HEK293 (cell line): ENCODE data around the gene SLC19A1.

Experiments used
- CTCF ChIA-PET: fragments of 350-600 bp; formaldehyde crosslinking; extraction: SDS; loops from one replicate; lab custom pipeline; 2021; ENCODE audit warnings: antibody characterized with exemption; lab: Yijun Ruan, JAX
- POLR2A ChIA-PET: fragments of 300-600 bp; formaldehyde crosslinking; extraction: SDS; loops from one replicate; lab custom pipeline; 2020; ENCODE audit warnings: antibody characterized with exemption, inconsistent platforms; lab: Yijun Ruan, JAX
- H3K27ac ChIP-seq: fragments of 200-500 bp; sonication (Bioruptor generic); 2 replicates; pipeline ENCODE4 v1.5.1; 2014; ENCODE audit warnings: low read depth, low read length, control low read depth, inconsistent platforms; ENCODE audit errors: extremely low read depth
- H3K36me3 ChIP-seq, 2 experiments: fragments of 200-500 bp in 1 of 2; sonication (Bioruptor generic) in 1 of 2; 1 replicate in 1 of 2; 2 replicates in 1 of 2; pipeline ENCODE4 v1.5.1; 2014 to 2017; ENCODE audit warnings: inconsistent platforms in 2 of 2, low read length in 2 of 2; ENCODE audit not compliant: control insufficient read depth in 2 of 2, insufficient read depth in 1 of 2
- H3K4me1 ChIP-seq: fragments of 200-500 bp; sonication (Bioruptor generic); 2 replicates; pipeline ENCODE4 v1.5.1; 2014; ENCODE audit warnings: mild to moderate bottlenecking, low read length, inconsistent platforms; ENCODE audit not compliant: control insufficient read depth, insufficient read depth
- H3K4me3 ChIP-seq: 2 replicates; pipeline ENCODE4 v1.5.1; 2011; ENCODE audit warnings: low read depth, mild to moderate bottlenecking, control low read depth, low read length, moderate library complexity
- H3K9me3 ChIP-seq: fragments of 200-500 bp; sonication (Bioruptor generic); 2 replicates; pipeline ENCODE4 v1.5.1; 2014; ENCODE audit warnings: low read depth, low read length, inconsistent platforms; ENCODE audit not compliant: control insufficient read depth, insufficient read depth
- EGR2 ChIP-seq: fragments of 450-650 bp; formaldehyde crosslinking; IDR thresholded peaks from 2 replicates; pipeline ENCODE4 v1.5.1; 2016; ENCODE audit warnings: low read depth, missing biosample characterization, missing genetic modification characterization
- FEZF1 ChIP-seq: fragments of 450-650 bp; formaldehyde crosslinking; IDR thresholded peaks from 2 replicates; pipeline ENCODE4 v1.5.1; 2016; ENCODE audit warnings: missing biosample characterization, missing genetic modification characterization
- GLI2 ChIP-seq: fragments of 450-650 bp; formaldehyde crosslinking; IDR thresholded peaks from 2 replicates; pipeline ENCODE4; 2017; ENCODE audit warnings: missing biosample characterization, missing genetic modification characterization, low read depth, borderline replicate concordance
- OVOL3 ChIP-seq: fragments of 450-650 bp; formaldehyde crosslinking; IDR thresholded peaks from 2 replicates; pipeline ENCODE4 v1.5.1; 2016; ENCODE audit warnings: missing biosample characterization, missing genetic modification characterization
- YY2 ChIP-seq: fragments of 450-650 bp; formaldehyde crosslinking; IDR thresholded peaks from 2 replicates; pipeline ENCODE4 v1.5.1; 2016; ENCODE audit warnings: missing biosample characterization, missing genetic modification characterization
- ZBTB20 ChIP-seq: fragments of 450-650 bp; formaldehyde crosslinking; IDR thresholded peaks from 2 replicates; pipeline ENCODE4 v1.5.1; 2016; ENCODE audit warnings: missing biosample characterization, missing genetic modification characterization
- ZIC2 ChIP-seq: fragments of 450-650 bp; formaldehyde crosslinking; IDR thresholded peaks from 2 replicates; pipeline ENCODE4 v1.5.1; 2016; ENCODE audit warnings: missing biosample characterization, missing genetic modification characterization
- ZNF133 ChIP-seq: fragments of 450-650 bp; formaldehyde crosslinking; IDR thresholded peaks from 2 replicates; pipeline ENCODE4 v1.5.1; 2016; ENCODE audit warnings: missing biosample characterization, missing genetic modification characterization
- ZNF521 ChIP-seq: fragments of 450-650 bp; formaldehyde crosslinking; IDR thresholded peaks from 2 replicates; pipeline ENCODE4 v1.5.1; 2017; ENCODE audit warnings: missing biosample characterization, mild to moderate bottlenecking, missing genetic modification characterization
- ZNF560 ChIP-seq: fragments of 450-650 bp; formaldehyde crosslinking; IDR thresholded peaks from 2 replicates; pipeline ENCODE4 v1.5.1; 2017; ENCODE audit warnings: missing biosample characterization, missing genetic modification characterization, borderline replicate concordance
- ZNF777 ChIP-seq: fragments of 450-650 bp; formaldehyde crosslinking; IDR thresholded peaks from 2 replicates; pipeline ENCODE4 v1.5.1; 2017; ENCODE audit warnings: missing biosample characterization, missing genetic modification characterization, borderline replicate concordance
- ZNF785 ChIP-seq: fragments of 450-650 bp; formaldehyde crosslinking; IDR thresholded peaks from 2 replicates; pipeline ENCODE4 v1.5.1; 2016; ENCODE audit warnings: missing biosample characterization, missing genetic modification characterization
- TF ChIP-seq, protein P1 (sequence below): fragments of 450-650 bp; formaldehyde crosslinking; IDR thresholded peaks from 2 replicates; pipeline ENCODE4 v1.5.1; 2017; ENCODE audit warnings: missing biosample characterization, missing genetic modification characterization
- TF ChIP-seq, protein P2 (sequence below): fragments of 450-650 bp; formaldehyde crosslinking; IDR thresholded peaks from 2 replicates; pipeline ENCODE4 v1.5.1; 2016; ENCODE audit warnings: missing biosample characterization, missing genetic modification characterization
- TF ChIP-seq, protein P3 (sequence below): fragments of 450-650 bp; formaldehyde crosslinking; IDR thresholded peaks from 2 replicates; pipeline ENCODE4 v1.5.1; 2016; ENCODE audit warnings: missing biosample characterization, missing genetic modification characterization

Gene SLC19A1

DNA sequence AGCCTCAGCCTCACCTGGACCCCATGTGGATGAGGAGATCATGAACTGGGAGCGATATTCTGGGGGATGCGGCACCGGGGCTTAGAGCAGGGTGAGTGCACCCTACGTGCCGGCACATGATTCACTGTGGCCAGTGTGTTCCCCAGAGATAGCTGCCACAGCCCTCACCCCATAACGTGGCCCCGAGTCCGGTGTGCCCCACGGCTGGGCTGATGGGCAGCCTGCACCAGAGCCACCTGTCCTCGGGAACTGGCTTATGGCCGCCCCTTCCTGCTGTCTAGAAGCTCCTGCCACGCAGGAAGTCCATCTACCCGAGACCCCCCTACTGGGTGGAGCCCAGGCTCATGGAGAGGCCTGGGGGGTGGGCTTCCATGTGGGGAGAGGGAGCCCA, 39.1 kb upstream of the SLC19A1 start (continued):
- TF ChIP-seq, protein P1, sequence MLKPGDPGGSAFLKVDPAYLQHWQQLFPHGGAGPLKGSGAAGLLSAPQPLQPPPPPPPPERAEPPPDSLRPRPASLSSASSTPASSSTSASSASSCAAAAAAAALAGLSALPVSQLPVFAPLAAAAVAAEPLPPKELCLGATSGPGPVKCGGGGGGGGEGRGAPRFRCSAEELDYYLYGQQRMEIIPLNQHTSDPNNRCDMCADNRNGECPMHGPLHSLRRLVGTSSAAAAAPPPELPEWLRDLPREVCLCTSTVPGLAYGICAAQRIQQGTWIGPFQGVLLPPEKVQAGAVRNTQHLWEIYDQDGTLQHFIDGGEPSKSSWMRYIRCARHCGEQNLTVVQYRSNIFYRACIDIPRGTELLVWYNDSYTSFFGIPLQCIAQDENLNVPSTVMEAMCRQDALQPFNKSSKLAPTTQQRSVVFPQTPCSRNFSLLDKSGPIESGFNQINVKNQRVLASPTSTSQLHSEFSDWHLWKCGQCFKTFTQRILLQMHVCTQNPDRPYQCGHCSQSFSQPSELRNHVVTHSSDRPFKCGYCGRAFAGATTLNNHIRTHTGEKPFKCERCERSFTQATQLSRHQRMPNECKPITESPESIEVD (tag by site-specific recombination) = no peak
- no peak for TF ChIP-seq ZBTB20 (tag by site-specific recombination)
- TF ChIP-seq ZNF777 (tag by site-specific recombination) = no peak
- TF ChIP-seq, all 188 proteins: peak for 0

DNA sequence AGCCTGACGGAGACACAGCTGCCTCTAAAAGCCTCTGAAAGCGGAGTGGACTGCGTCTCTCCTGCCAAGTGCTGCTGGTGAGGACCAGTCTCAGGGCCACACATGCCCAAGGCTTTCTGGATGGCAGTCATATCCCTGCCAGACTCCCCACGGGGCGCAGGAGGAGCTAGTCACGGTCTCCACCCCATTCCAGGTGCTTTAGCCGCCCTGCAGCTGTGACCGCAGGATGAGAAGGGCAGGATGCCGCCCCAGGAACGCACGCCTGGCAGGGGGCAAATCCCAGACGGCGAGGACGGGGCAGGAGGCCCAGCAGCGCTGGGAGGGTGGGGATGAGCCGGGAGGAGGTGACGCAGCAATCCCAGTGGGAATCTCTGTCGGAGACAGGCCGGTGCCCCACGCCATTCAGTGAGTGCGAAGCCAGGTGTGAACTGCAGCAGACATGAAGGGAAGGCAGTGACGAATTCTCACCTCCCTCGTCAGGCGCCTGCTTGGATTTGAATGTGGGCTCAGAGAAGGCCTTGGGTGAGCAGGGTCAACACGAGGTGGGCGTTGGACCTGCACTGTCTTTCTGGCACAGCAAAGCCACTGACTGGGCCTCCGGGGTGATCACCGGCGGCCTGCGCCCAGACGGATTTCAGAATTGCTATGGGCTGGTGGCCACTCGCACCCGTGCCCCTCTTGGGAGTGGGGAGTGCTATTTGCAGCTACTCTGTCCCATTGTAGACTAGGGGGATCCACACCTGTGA, 38.5 kb upstream of the SLC19A1 start:
- H3K4me3 ChIP-seq = no peak overlapping the region
- H3K36me3 ChIP-seq = no peaks in the 10 kb centered on the region
- H3K27ac ChIP-seq = no peak overlapping the region
- H3K4me1 ChIP-seq = no peaks in the 10 kb centered on the region
- no peaks in the 10 kb centered on the region for H3K9me3 ChIP-seq
- TF ChIP-seq ZNF521 (no peak), ZBTB20 (tag by site-specific recombination) (no peak), ZNF785 (tag by site-specific recombination) (no peak), EGR2 (tag by site-specific recombination) (no peak), FEZF1 (no peak), ZNF560 (tag by site-specific recombination) (no peak), YY2 (tag by site-specific recombination) (no peak), ZNF133 (tag by site-specific recombination) (no peak), ZIC2 (tag by site-specific recombination) (peak; percentile 84), GLI2 (tag by site-specific recombination) (no peak)
- TF ChIP-seq, protein P2, sequence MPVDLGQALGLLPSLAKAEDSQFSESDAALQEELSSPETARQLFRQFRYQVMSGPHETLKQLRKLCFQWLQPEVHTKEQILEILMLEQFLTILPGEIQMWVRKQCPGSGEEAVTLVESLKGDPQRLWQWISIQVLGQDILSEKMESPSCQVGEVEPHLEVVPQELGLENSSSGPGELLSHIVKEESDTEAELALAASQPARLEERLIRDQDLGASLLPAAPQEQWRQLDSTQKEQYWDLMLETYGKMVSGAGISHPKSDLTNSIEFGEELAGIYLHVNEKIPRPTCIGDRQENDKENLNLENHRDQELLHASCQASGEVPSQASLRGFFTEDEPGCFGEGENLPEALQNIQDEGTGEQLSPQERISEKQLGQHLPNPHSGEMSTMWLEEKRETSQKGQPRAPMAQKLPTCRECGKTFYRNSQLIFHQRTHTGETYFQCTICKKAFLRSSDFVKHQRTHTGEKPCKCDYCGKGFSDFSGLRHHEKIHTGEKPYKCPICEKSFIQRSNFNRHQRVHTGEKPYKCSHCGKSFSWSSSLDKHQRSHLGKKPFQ (tag by site-specific recombination) = peak; percentile 67
- TF ChIP-seq, protein P3, sequence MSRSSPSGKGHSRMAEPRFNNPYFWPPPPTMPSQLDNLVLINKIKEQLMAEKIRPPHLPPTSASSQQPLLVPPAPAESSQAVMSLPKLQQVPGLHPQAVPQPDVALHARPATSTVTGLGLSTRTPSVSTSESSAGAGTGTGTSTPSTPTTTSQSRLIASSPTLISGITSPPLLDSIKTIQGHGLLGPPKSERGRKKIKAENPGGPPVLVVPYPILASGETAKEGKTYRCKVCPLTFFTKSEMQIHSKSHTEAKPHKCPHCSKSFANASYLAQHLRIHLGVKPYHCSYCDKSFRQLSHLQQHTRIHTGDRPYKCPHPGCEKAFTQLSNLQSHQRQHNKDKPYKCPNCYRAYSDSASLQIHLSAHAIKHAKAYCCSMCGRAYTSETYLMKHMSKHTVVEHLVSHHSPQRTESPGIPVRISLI (tag by site-specific recombination) = no peak
- TF ChIP-seq, all 188 proteins: peak for 2
- ChIA-PET CTCF (no interaction called here), POLR2A (no interaction called here)

DNA sequence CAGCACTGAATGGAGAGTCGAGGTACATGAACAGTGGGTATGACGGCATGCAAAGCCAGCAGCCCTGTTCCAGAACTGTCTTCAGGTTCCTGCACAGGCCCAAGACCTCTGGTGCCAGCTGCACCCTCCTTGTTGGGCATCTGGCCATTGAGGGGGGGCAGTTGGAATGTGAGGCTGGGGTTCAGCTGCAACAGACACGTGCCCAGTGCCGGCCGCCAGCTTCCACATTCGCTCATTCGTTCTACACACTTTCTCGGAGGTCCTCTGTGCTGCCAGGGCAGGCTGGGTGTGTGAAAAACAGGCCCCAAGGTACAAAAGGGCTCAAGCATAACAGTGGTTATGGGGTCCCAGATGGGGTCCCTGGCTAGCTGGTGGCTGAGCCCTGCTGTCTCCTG, 37.9 kb upstream of the SLC19A1 start:
- Histone ChIP-seq H3K4me3 (no peak overlapping the region), H3K36me3 (no peaks in the 10 kb centered on the region), H3K4me1 (no peaks in the 10 kb centered on the region), H3K9me3 (no peaks in the 10 kb centered on the region), H3K27ac (no peak overlapping the region)
- ChIA-PET CTCF (interaction anchor here (0.6 kb wide), 1 partner anchor 16 kb away, joined by 3 read pairs; no protein-coding TSS in a partner anchor), POLR2A (no interaction called here)
- no peak for TF ChIP-seq OVOL3 (tag by site-specific recombination)
